HG03097 (cell line): ENCODE results near the gene LRRC27.

Source experiments
- ATAC-seq: cut with Tn5 transposase; IDR thresholded peaks from one replicate; pipeline ENCODE4 v1.9.1; 2021; ENCODE audit not compliant: unreplicated experiment, low FRiP score

The LRRC27 gene

GRCh38 chr10:132421847-132422751, 90.1 kb downstream of the LRRC27 start:
- peak; percentile 46 for ATAC-seq

- peak; percentile 23 for ATAC-seq
Measured at GRCh38 chr10:132422903-132423825, 91.2 kb downstream of the LRRC27 start.

GRCh38 chr10:132423966-132424861, 92.2 kb downstream of the LRRC27 start:
- ATAC-seq, result no peak

GRCh38 chr10:132425029-132425756, 93.2 kb downstream of the LRRC27 start:
- ATAC-seq, result no peak

- ATAC-seq, result no peak
Measured at GRCh38 chr10:132425757-132426155, 93.8 kb downstream of the LRRC27 start.

GRCh38 chr10:132427006-132427771, 95.2 kb downstream of the LRRC27 start:
- ATAC-seq, result no peak

- ATAC-seq, result no peak
Measured at GRCh38 chr10:132427939-132428367, 96.0 kb downstream of the LRRC27 start.

GRCh38 chr10:132428486-132428995, 96.5 kb downstream of the LRRC27 start:
- no peak for ATAC-seq
